SK-N-SH (cell line): Measurements from ENCODE around the gene CTAGE8.
"Not testable (repeated sequence)": the region's sequence is repeated elsewhere in the genome, so short reads cannot be mapped to it uniquely, and the experiment has no call there.

Experiments
- CHD2 ChIP-seq: fragments of 150-350 bp; IDR thresholded peaks from 2 replicates; pipeline ENCODE4 v1.6.1; 2018; ENCODE audit warnings: low read length; ENCODE audit not compliant: partially characterized antibody
- CTCF ChIP-seq: fragments of 200-600 bp; sonication (generic); IDR thresholded peaks from 2 replicates; pipeline ENCODE4 v1.6.1; 2017; ENCODE audit warnings: antibody characterized with exemption, mild to moderate bottlenecking, moderate library complexity
- JUND ChIP-seq: IDR thresholded peaks from 2 replicates; pipeline ENCODE4 v1.4.0; 2012
- RAD21 ChIP-seq: IDR thresholded peaks from 2 replicates; pipeline ENCODE4 v1.6.1; 2012; ENCODE audit warnings: mild to moderate bottlenecking, low read length
- TAF1 ChIP-seq: IDR thresholded peaks from 2 replicates; pipeline ENCODE4 v1.6.1; 2012; ENCODE audit warnings: low read depth, mild to moderate bottlenecking, low read length, moderate library complexity, borderline replicate concordance

- not testable (repeated sequence) for TF ChIP-seq CTCF, RAD21, CHD2, TAF1, JUND
Measured at GRCh38 chr7:144223675-144224074, 45.4 kb downstream of the CTAGE8 start.
